ENCODE data around the gene SRPX2. TPM values are rescaled to one million over a fixed set of nuclear protein-coding genes. Genes with fewer than 3 reads are reported as not detected.
A peak's percentile ranks its signal among the peaks of the same experiment; 100 is the strongest.

The SRPX2 gene
- total and polyA plus RNA-seq, 9 of the 15 experiments (the other 6 are each of a cell fraction or from before 2014, with no cell fraction given): 0.13 to 0.20 TPM; not detected in 7

- no TSS peak for BruUV-seq (replicated peaks)
- Histone ChIP-seq H3K27ac (ENCODE audit: extremely low read depth, low read depth, low read length) (no peak overlapping the region), H3K79me2 (ENCODE audit: control insufficient read depth, insufficient read depth, low read length) (no peaks in the 10 kb centered on the region), H3K4me3 (no peak overlapping the region), H3K9ac (ENCODE audit: insufficient read depth in 1 of 2, low read depth in 2 of 2, low read length in 2 of 2) (no peak overlapping the region), H3K9me1 (ENCODE audit: control insufficient read depth, insufficient read depth, low read length) (no peaks in the 10 kb centered on the region), H4K20me1 (replicated peaks; ENCODE audit: control insufficient read depth, insufficient read depth, low read length) (no peaks in the 10 kb centered on the region), H3K27me3 (ENCODE audit: control insufficient read depth in 2 of 2, insufficient read depth in 2 of 2, low read length in 2 of 2) (no peaks in the 10 kb centered on the region), H3K36me3 (ENCODE audit: control insufficient read depth, insufficient read depth, low read length) (no peaks in the 10 kb centered on the region), H3K4me2 (ENCODE audit: insufficient read depth, low read length) (no peak overlapping the region), H2AFZ (ENCODE audit: low read depth, low read length) (no peak overlapping the region), H3K4me1 (replicated peaks in 1 of 2; ENCODE audit: control insufficient read depth in 2 of 2, insufficient read depth in 2 of 2, low read length in 2 of 2) (no peaks in the 10 kb centered on the region), H3K9me3 (replicated peaks; ENCODE audit: control insufficient read depth, insufficient read depth, low read depth, low read length) (no peaks in the 10 kb centered on the region)
- 0% methylated on average over 1 of the region's 2 CpGs for WGBS (ENCODE audit: insufficient coverage, low coverage, missing lambda C conversion rate)
- no peak for ATAC-seq
- in situ Hi-C loops (cut with MboI): loop anchor here (25.0 kb wide), 1 partner anchor 513 kb away; no protein-coding TSS in a partner anchor
- no peak for TF ChIP-seq TBP (optimal IDR thresholded peaks at IDR 0.05; ENCODE audit: low read depth, low read length)
- TF ChIP-seq ZKSCAN8 (CRISPR knock-in tag; IDR thresholded peaks at IDR 0.05): no peak
- no peak for TF ChIP-seq ZNF354B (CRISPR knock-in tag; IDR thresholded peaks at IDR 0.05)
- TF ChIP-seq NFRKB (IDR thresholded peaks at IDR 0.05; ENCODE audit: low read depth): no peak
- TF ChIP-seq TGIF2 (CRISPR knock-in tag; IDR thresholded peaks at IDR 0.05): no peak
- TF ChIP-seq HNRNPL (IDR thresholded peaks at IDR 0.05; ENCODE audit: low read depth, low read length): no peak
- TF ChIP-seq CBFA2T3 (IDR thresholded peaks at IDR 0.05): peak; percentile 41
- peak; percentile 61; the same call in 1 of the 2 replicates for TF ChIP-seq SPI1 (IDR thresholded peaks at IDR 0.05; ENCODE audit: borderline replicate concordance, low read depth, low read length)
- no peak for TF ChIP-seq RREB1 (CRISPR knock-in tag; IDR thresholded peaks at IDR 0.05)
- TF ChIP-seq HDAC6 (IDR thresholded peaks at IDR 0.05; ENCODE audit: low read depth, low read length): no peak
- DNase-seq (ENCODE audit: extremely low read depth in 1 of 4, low spot score in 3 of 4): peak in 2 of 4 experiments; percentile 11 to 16
- ChIA-PET CTCF (ENCODE audit: low intra/inter-chr PET ratio) (no interaction called here), POLR2A (no interaction called here)
- FAIRE-seq: no peak
- intact Hi-C loops (cut with micrococcal nuclease): loop anchor here (10.0 kb wide), 1 partner anchor 160 kb away; no protein-coding TSS in a partner anchor
Observed at GRCh38 chrX:100674705-100675104, 30.7 kb downstream of the SRPX2 start.
